Measurements from ENCODE around the gene GOLGB1. TPM values are rescaled to one million over a fixed set of nuclear protein-coding genes. Genes with fewer than 3 reads are reported as not detected.
A peak's percentile ranks its signal among the peaks of the same experiment; 100 is the strongest.
"Not testable (repeated sequence)": the region's sequence is repeated elsewhere in the genome, so short reads cannot be mapped to it uniquely, and the experiment has no call there.

Gene GOLGB1
- total RNA-seq, 1 donor from 2014 or later, result 65.0 TPM

DNA sequence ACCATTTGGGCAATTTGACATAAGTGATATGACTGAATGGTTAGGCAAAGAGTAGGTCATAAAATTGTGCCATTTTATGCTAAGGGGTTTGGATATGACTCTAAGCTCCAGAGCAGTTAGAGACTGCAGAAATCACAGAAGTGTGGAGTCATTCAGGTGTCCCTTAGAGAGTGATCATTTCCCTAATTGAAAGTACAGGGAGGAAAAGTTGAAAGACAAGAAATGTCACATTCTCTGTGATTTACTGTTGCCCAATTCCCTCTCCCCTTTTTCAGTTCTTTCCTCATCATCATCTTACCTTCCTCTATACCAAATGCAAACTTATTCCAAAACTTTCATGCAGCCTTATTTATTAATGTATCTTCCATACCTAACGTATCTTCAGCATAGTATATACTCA, 2.7 kb upstream of the GOLGB1 start:
- DNase-seq (ENCODE audit: low spot score), result no peak
- H3K9me3 Mint-ChIP-seq (ENCODE audit: low read depth), result no peaks in the 10 kb centered on the region
- H3K27me3 Mint-ChIP-seq (ENCODE audit: low read depth), result peaks cover 11% of the 10 kb centered on the region
- no peak overlapping the region for H3K27ac Mint-ChIP-seq (ENCODE audit: unreplicated experiment)
- H3K4me1 Mint-ChIP-seq (ENCODE audit: low read depth), result no peaks in the 10 kb centered on the region
- no peaks in the 10 kb centered on the region for H3K36me3 Mint-ChIP-seq (ENCODE audit: low read depth)
- TF ChIP-seq, protein P1, sequence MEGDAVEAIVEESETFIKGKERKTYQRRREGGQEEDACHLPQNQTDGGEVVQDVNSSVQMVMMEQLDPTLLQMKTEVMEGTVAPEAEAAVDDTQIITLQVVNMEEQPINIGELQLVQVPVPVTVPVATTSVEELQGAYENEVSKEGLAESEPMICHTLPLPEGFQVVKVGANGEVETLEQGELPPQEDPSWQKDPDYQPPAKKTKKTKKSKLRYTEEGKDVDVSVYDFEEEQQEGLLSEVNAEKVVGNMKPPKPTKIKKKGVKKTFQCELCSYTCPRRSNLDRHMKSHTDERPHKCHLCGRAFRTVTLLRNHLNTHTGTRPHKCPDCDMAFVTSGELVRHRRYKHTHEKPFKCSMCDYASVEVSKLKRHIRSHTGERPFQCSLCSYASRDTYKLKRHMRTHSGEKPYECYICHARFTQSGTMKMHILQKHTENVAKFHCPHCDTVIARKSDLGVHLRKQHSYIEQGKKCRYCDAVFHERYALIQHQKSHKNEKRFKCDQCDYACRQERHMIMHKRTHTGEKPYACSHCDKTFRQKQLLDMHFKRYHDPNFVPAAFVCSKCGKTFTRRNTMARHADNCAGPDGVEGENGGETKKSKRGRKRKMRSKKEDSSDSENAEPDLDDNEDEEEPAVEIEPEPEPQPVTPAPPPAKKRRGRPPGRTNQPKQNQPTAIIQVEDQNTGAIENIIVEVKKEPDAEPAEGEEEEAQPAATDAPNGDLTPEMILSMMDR (IDR thresholded peaks at IDR 0.05), result no peak
- H3K4me3 Mint-ChIP-seq (ENCODE audit: unreplicated experiment), result no peak overlapping the region

DNA sequence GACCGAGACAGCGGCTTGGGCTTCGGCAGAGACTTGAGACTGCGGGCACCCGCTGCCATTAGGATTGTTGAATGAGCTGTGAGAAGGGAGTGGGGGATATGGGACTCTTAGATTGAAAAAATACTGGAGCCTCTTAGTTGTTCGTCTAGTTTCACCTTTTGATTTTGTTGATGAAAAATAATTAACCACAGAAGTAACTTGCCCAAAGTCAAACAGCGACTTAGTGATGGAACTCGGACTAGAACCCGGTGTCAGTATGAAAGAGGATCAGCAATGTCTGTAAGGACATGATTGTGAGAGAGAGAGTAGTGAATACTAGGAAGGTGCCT, 510 bp upstream of the GOLGB1 start:
- TF ChIP-seq, protein P1 (IDR thresholded peaks at IDR 0.05), result no peak
- H3K9me3 Mint-ChIP-seq (ENCODE audit: low read depth), result no peaks in the 10 kb centered on the region
- no peak overlapping the region for H3K4me3 Mint-ChIP-seq (ENCODE audit: unreplicated experiment)
- H3K36me3 Mint-ChIP-seq (ENCODE audit: low read depth), result no peaks in the 10 kb centered on the region
- peaks cover 3% of the 10 kb centered on the region for H3K4me1 Mint-ChIP-seq (ENCODE audit: low read depth)
- DNase-seq (ENCODE audit: low spot score), result no peak
- H3K27ac Mint-ChIP-seq (ENCODE audit: unreplicated experiment), result no peak overlapping the region
- H3K27me3 Mint-ChIP-seq (ENCODE audit: low read depth), result peaks cover 5% of the 10 kb centered on the region

DNA sequence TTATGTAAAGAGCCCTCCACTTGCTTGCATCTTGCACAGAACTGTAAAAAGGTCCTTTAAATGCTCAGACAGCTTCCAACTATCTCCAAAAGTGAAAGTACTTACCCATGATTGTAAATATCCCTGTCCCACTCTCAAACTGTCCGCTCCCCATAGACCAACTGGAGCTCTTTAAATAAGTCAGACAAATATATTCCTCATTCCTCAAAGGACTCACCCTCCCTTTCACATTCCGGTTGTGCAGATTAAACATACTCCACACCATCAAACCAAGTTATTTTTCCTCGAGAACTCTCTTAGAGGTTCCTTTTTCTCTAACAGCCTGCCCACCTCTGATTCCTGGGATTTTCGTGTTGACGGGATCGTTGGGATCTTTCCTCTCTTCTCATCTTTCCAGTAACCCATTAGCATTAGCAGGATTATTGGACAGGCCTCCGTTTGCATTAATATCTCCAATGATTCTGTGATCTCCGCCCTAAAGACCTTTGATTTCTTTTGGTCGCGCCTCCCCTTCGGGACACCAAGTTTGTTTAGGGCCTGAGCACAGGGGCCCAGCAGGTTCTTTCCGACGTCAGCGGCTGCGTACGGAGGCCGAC, 763 bp downstream of the GOLGB1 start:
- TF ChIP-seq, protein P1 (IDR thresholded peaks at IDR 0.05), result no peak
- H3K27ac Mint-ChIP-seq (ENCODE audit: unreplicated experiment), result no peak overlapping the region
- DNase-seq (ENCODE audit: low spot score), result no peak
- peaks cover 5% of the 10 kb centered on the region for H3K27me3 Mint-ChIP-seq (ENCODE audit: low read depth)
- H3K36me3 Mint-ChIP-seq (ENCODE audit: low read depth), result no peaks in the 10 kb centered on the region
- peaks cover 3% of the 10 kb centered on the region for H3K4me1 Mint-ChIP-seq (ENCODE audit: low read depth)
- no peaks in the 10 kb centered on the region for H3K9me3 Mint-ChIP-seq (ENCODE audit: low read depth)
- H3K4me3 Mint-ChIP-seq (ENCODE audit: unreplicated experiment), result no peak overlapping the region

DNA sequence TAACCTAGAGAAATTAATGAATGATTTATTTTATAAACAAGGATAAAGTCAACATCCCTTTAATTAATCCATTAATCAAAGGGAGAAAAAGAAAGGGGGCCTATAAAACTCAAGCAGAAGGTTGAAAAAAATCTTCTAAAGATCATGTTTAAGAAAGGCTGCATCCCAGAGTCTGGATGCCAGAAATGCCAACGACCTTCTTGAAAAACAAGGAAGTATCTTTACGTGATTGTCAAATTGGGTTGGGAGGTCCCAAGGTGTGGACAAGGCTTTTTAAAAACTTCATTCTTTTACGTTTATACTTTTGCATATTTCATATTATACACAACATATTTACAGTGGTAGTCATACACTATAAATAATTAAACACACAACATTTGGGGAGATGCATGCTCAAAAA, 1.6 kb downstream of the GOLGB1 start:
- H3K9me3 Mint-ChIP-seq (ENCODE audit: low read depth), result no peaks in the 10 kb centered on the region
- peaks cover 3% of the 10 kb centered on the region for H3K4me1 Mint-ChIP-seq (ENCODE audit: low read depth)
- TF ChIP-seq, protein P1 (IDR thresholded peaks at IDR 0.05), result no peak
- DNase-seq (ENCODE audit: low spot score), result no peak
- H3K36me3 Mint-ChIP-seq (ENCODE audit: low read depth), result no peaks in the 10 kb centered on the region
- H3K4me3 Mint-ChIP-seq (ENCODE audit: unreplicated experiment), result no peak overlapping the region
- no peak overlapping the region for H3K27ac Mint-ChIP-seq (ENCODE audit: unreplicated experiment)
- H3K27me3 Mint-ChIP-seq (ENCODE audit: low read depth), result peaks cover 3% of the 10 kb centered on the region

DNA sequence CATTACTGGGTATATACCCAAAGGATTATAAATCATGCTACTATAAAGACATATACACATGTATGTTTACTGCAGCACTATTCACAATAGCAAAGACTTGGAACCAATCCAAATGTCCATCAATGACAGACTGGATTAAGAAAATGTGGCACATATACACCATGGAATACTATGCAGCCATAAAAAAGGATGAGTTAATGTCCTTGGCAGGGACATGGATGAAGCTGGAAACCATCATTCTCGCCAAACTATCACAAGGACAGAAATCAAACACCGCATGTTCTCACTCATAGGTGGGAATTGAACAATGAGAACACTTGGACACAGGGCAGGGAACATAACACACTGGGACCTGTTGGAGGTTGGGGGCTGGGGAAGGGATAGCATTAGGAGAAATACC, 6.4 kb downstream of the GOLGB1 start:
- H3K4me1 Mint-ChIP-seq (ENCODE audit: low read depth), result peaks cover 37% of the 10 kb centered on the region
- not testable (repeated sequence) for H3K4me3 Mint-ChIP-seq (ENCODE audit: unreplicated experiment); H3K36me3 Mint-ChIP-seq (ENCODE audit: low read depth); DNase-seq (ENCODE audit: low spot score); H3K27me3 Mint-ChIP-seq (ENCODE audit: low read depth); H3K27ac Mint-ChIP-seq (ENCODE audit: unreplicated experiment); H3K9me3 Mint-ChIP-seq (ENCODE audit: low read depth)

DNA sequence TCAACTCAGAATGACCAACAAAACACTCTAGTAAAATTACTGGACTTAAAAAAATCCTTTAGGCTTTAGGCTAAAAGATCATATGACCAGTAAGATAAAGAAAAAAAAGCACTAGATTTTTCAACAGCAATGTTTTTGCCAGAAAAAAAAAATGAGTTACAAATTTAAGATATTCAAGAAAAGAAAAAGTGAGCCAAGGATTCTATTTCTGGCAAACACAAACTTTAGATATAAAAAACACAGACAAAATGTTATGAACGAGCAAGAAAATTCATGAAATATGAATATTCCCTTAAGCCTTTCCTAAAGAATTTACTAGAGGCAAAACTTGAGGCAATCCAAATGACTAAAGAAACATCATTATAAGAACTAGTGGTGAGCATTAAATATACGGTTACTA, 8.6 kb downstream of the GOLGB1 start:
- no peak overlapping the region for H3K4me3 Mint-ChIP-seq (ENCODE audit: unreplicated experiment)
- H3K36me3 Mint-ChIP-seq (ENCODE audit: low read depth), result peaks cover 2% of the 10 kb centered on the region
- H3K27ac Mint-ChIP-seq (ENCODE audit: unreplicated experiment), result peak overlapping the region; percentile 77
- H3K9me3 Mint-ChIP-seq (ENCODE audit: low read depth), result peaks cover 6% of the 10 kb centered on the region
- TF ChIP-seq, protein P1 (IDR thresholded peaks at IDR 0.05), result no peak
- no peak for DNase-seq (ENCODE audit: low spot score)
- H3K4me1 Mint-ChIP-seq (ENCODE audit: low read depth), result peaks cover 44% of the 10 kb centered on the region
- no peaks in the 10 kb centered on the region for H3K27me3 Mint-ChIP-seq (ENCODE audit: low read depth)
